SK-N-SH treated with all-trans-retinoic acid at 6 μM for 48 hours (cell line): ENCODE measurements around the gene CD59.

ENCODE experiments used
- CSDC2 ChIP-seq: fragments of 250-450 bp; sonication (Bioruptor Pico); IDR thresholded peaks from 2 replicates; pipeline ENCODE4 v1.5.0; 2020; ENCODE audit warnings: mild to moderate bottlenecking, moderate library complexity
- ESRRG ChIP-seq: fragments of 250-450 bp; sonication (Bioruptor Pico); IDR thresholded peaks from 2 replicates; pipeline ENCODE4 v1.6.1; 2021; ENCODE audit warnings: mild to moderate bottlenecking
- PATZ1 ChIP-seq: fragments of 250-450 bp; sonication (Bioruptor Pico); IDR thresholded peaks from 2 replicates; pipeline ENCODE4 v1.8.0; 2020; ENCODE audit warnings: mild to moderate bottlenecking, moderate library complexity, borderline replicate concordance
- POU6F1 ChIP-seq: fragments of 250-450 bp; sonication (Bioruptor Pico); IDR thresholded peaks from 2 replicates; pipeline ENCODE4 v1.8.0; 2021; ENCODE audit warnings: low read depth, mild to moderate bottlenecking, moderate library complexity, borderline replicate concordance
- ZFP3 ChIP-seq: fragments of 250-450 bp; sonication (Bioruptor Pico); IDR thresholded peaks from 2 replicates; pipeline ENCODE4 v1.5.0; 2020; ENCODE audit warnings: mild to moderate bottlenecking, moderate library complexity

GRCh38 chr11:33716243-33716642, 20.0 kb downstream of the CD59 start:
- TF ChIP-seq POU6F1 (CRISPR knock-in tag) (no peak), ESRRG (CRISPR knock-in tag) (no peak), ZFP3 (CRISPR knock-in tag) (no peak), CSDC2 (CRISPR knock-in tag) (no peak), PATZ1 (no peak)
